CD8-positive, alpha-beta memory T cell (primary cell): Measurements from ENCODE around the gene RHEB. TPM values are rescaled to one million over a fixed set of nuclear protein-coding genes. Genes with fewer than 3 reads are reported as not detected.
A peak's percentile ranks its signal among the peaks of the same experiment; 100 is the strongest.

Experiments
- CTCF ChIA-PET: fragments of 350-600 bp; sonication (Branson Sonifier 250); formaldehyde crosslinking; loops from one replicate; lab custom pipeline; 2021; ENCODE audit warnings: antibody characterized with exemption; lab: Charles Lee
- POLR2A ChIA-PET: fragments of 350-600 bp; sonication (Branson Sonifier 250); formaldehyde crosslinking; loops from one replicate; lab custom pipeline; 2021; ENCODE audit warnings: antibody characterized with exemption; lab: Charles Lee
- DNase-seq, 5 donors: peaks; one replicate each; pipeline versions ENCODE4 v3.0.0 to v3.0.0-alpha.2; 2020 to 2022; ENCODE audit warnings: mixed read lengths in 1 of 5
- H3K27ac ChIP-seq: one replicate; pipeline ENCODE4 v1.7.0; 2013; ENCODE audit warnings: low read depth, mild to moderate bottlenecking, low read length, moderate library complexity
- H3K27me3 ChIP-seq: 2 replicates; pipeline ENCODE4 v1.7.0; 2013; ENCODE audit warnings: low read length, mild to moderate bottlenecking; ENCODE audit not compliant: insufficient read depth, poor library complexity, severe bottlenecking
- H3K36me3 ChIP-seq: 2 replicates; pipeline ENCODE4 v1.7.0; 2013; ENCODE audit warnings: mild to moderate bottlenecking, low read length, moderate library complexity; ENCODE audit not compliant: insufficient read depth
- H3K4me1 ChIP-seq: 2 replicates; pipeline ENCODE4 v1.7.0; 2013; ENCODE audit warnings: mild to moderate bottlenecking, low read length, moderate library complexity; ENCODE audit not compliant: insufficient read depth
- H3K4me3 ChIP-seq: 2 replicates; pipeline ENCODE4 v1.7.0; 2013; ENCODE audit warnings: mild to moderate bottlenecking, low read length
- H3K9me3 ChIP-seq: 2 replicates; pipeline ENCODE4 v1.7.0; 2013; ENCODE audit warnings: mild to moderate bottlenecking, low read length
- H3K27ac Mint-ChIP-seq, 8 donors: one replicate each; pipeline ENCODE4 v1.8.0; 2020 to 2021; ENCODE audit warnings: mixed read lengths in 8 of 8, mild to moderate bottlenecking in 6 of 8, inconsistent platforms in 3 of 8, moderate library complexity in 3 of 8
- H3K27me3 Mint-ChIP-seq, 2 donors: one replicate each; pipeline ENCODE4 v1.8.0; 2020 to 2021; ENCODE audit warnings: mixed read lengths in 2 of 2, mild to moderate bottlenecking in 1 of 2, moderate library complexity in 1 of 2
- H3K36me3 Mint-ChIP-seq, 3 donors: one replicate each; pipeline ENCODE4 v1.8.0; 2020 to 2021; ENCODE audit warnings: mixed read lengths in 3 of 3, inconsistent platforms in 1 of 3, mild to moderate bottlenecking in 1 of 3
- H3K4me1 Mint-ChIP-seq, 3 donors: one replicate each; pipeline ENCODE4 v1.8.0; 2020 to 2021; ENCODE audit warnings: mixed read lengths in 3 of 3, inconsistent platforms in 1 of 3, mild to moderate bottlenecking in 1 of 3
- H3K4me3 Mint-ChIP-seq, 7 donors: one replicate each; pipeline ENCODE4 v1.8.0; 2020 to 2021; ENCODE audit warnings: mixed read lengths in 7 of 7, mild to moderate bottlenecking in 6 of 7, moderate library complexity in 4 of 7, inconsistent platforms in 2 of 7
- H3K9me3 Mint-ChIP-seq, 5 donors: one replicate each; pipeline ENCODE4 v1.8.0; 2020 to 2022; ENCODE audit warnings: mixed read lengths in 5 of 5, mild to moderate bottlenecking in 3 of 5, moderate library complexity in 2 of 5, inconsistent platforms in 1 of 5
- polyA plus RNA-seq: library from polyadenylated mRNA; unstranded; fragments of 300-500 nt; fragmentation: Illumina TruSeq; gene quantifications from one replicate; pipeline ENCODE4 v1.2.3, GENCODE V29; 2021
- total RNA-seq, 2 experiments: library from RNA; stranded (reverse); gene quantifications; one replicate each; pipeline ENCODE4 v1.2.3, GENCODE V29; 2021

RHEB gene
- total and polyA plus RNA-seq, 3 experiments from 2014 or later = 53.6 to 72.2 (median 54.9) TPM

- CTCF ChIA-PET = interaction anchor here (2.3 kb wide), 1 partner anchor 14 kb away, joined by 12 read pairs; no protein-coding TSS in a partner anchor
- peaks cover 25 to 38% (median 37%) of the 10 kb centered on the region in 3 donors for H3K36me3 Mint-ChIP-seq
- H3K27me3 Mint-ChIP-seq = peaks cover 5 to 7% of the 10 kb centered on the region in 2 donors
- POLR2A ChIA-PET = no interaction called here
- peak overlapping the region in 1 of 8 donors; percentile 54 for H3K27ac Mint-ChIP-seq
- Histone ChIP-seq H3K27me3 (no peaks in the 10 kb centered on the region), H3K27ac (no peak overlapping the region), H3K4me1 (no peaks in the 10 kb centered on the region), H3K36me3 (peaks cover 11% of the 10 kb centered on the region), H3K4me3 (no peak overlapping the region), H3K9me3 (peaks cover 14% of the 10 kb centered on the region)
- no peak for DNase-seq
- no peak overlapping the region for H3K4me3 Mint-ChIP-seq
- peaks cover 19 to 23% (median 21%) of the 10 kb centered on the region in 5 donors for H3K9me3 Mint-ChIP-seq
- H3K4me1 Mint-ChIP-seq = peaks cover 0 to 3% (median 2%) of the 10 kb centered on the region in 3 donors
Observed at GRCh38 chr7:151462306-151462779, 57.4 kb downstream of the RHEB start.

GRCh38 chr7:151461942-151462230 is 57.8 kb downstream of the RHEB start:
- POLR2A ChIA-PET = no interaction called here
- H3K9me3 Mint-ChIP-seq = peaks cover 19 to 23% (median 21%) of the 10 kb centered on the region in 5 donors
- DNase-seq = no peak
- H3K4me1 Mint-ChIP-seq = peaks cover 0 to 7% (median 2%) of the 10 kb centered on the region in 3 donors
- no peak overlapping the region for H3K27ac ChIP-seq
- CTCF ChIA-PET = interaction anchor here (2.3 kb wide), 1 partner anchor 13 kb away, joined by 12 read pairs; no protein-coding TSS in a partner anchor
- H3K27ac Mint-ChIP-seq = peak overlapping the region in 1 of 8 donors; percentile 43
- no peaks in the 10 kb centered on the region for H3K27me3 ChIP-seq
- no peaks in the 10 kb centered on the region for H3K4me1 ChIP-seq
- H3K9me3 ChIP-seq = peaks cover 14% of the 10 kb centered on the region
- H3K4me3 Mint-ChIP-seq = no peak overlapping the region
- H3K4me3 ChIP-seq = no peak overlapping the region
- peaks cover 5 to 7% of the 10 kb centered on the region in 2 donors for H3K27me3 Mint-ChIP-seq
- peaks cover 11% of the 10 kb centered on the region for H3K36me3 ChIP-seq
- peaks cover 21 to 34% (median 33%) of the 10 kb centered on the region in 3 donors for H3K36me3 Mint-ChIP-seq

GRCh38 chr7:151461096-151461941 is 58.4 kb downstream of the RHEB start:
- Mint-ChIP-seq H3K4me1 (peaks cover 0 to 7% (median 2%) of the 10 kb centered on the region in 3 donors), H3K9me3 (peaks cover 19 to 23% (median 21%) of the 10 kb centered on the region in 5 donors), H3K4me3 (no peak overlapping the region), H3K27me3 (peaks cover 5 to 7% of the 10 kb centered on the region in 2 donors), H3K36me3 (peaks cover 21 to 34% (median 29%) of the 10 kb centered on the region in 3 donors), H3K27ac (peak overlapping the region in 1 of 8 donors; percentile 43)
- no peaks in the 10 kb centered on the region for H3K27me3 ChIP-seq
- peaks cover 14% of the 10 kb centered on the region for H3K9me3 ChIP-seq
- no peaks in the 10 kb centered on the region for H3K4me1 ChIP-seq
- POLR2A ChIA-PET = no interaction called here
- no peak overlapping the region for H3K4me3 ChIP-seq
- CTCF ChIA-PET = interaction anchor here (2.3 kb wide), 1 partner anchor 13 kb away, joined by 12 read pairs; no protein-coding TSS in a partner anchor
- no peak overlapping the region for H3K27ac ChIP-seq
- H3K36me3 ChIP-seq = peaks cover 10% of the 10 kb centered on the region
- DNase-seq = no peak

- H3K9me3 Mint-ChIP-seq = peaks cover 19 to 23% (median 21%) of the 10 kb centered on the region in 5 donors
- CTCF ChIA-PET = interaction anchor here (1.0 to 2.3 kb wide), 2 partner anchors 10 to 12 kb away, joined by 3 to 12 read pairs; no protein-coding TSS in a partner anchor
- POLR2A ChIA-PET = interaction anchor here (0.6 kb wide), 1 partner anchor 19 kb away, joined by 3 read pairs; no protein-coding TSS in a partner anchor
Observed at GRCh38 chr7:151460474-151460855, 59.2 kb downstream of the RHEB start.

GRCh38 chr7:151459726-151460473 is 59.8 kb downstream of the RHEB start:
- CTCF ChIA-PET = interaction anchor here (1.0 kb wide), 1 partner anchor 9 kb away, joined by 3 read pairs; no protein-coding TSS in a partner anchor
- no peaks in the 10 kb centered on the region for H3K27me3 ChIP-seq
- H3K36me3 Mint-ChIP-seq = peaks cover 10 to 20% (median 15%) of the 10 kb centered on the region in 3 donors
- no peak for DNase-seq
- no peaks in the 10 kb centered on the region for H3K36me3 ChIP-seq
- no peak overlapping the region for H3K4me3 ChIP-seq
- H3K9me3 ChIP-seq = peaks cover 14% of the 10 kb centered on the region
- H3K27ac ChIP-seq = no peak overlapping the region
- H3K4me3 Mint-ChIP-seq = no peak overlapping the region
- H3K4me1 ChIP-seq = no peaks in the 10 kb centered on the region
- peaks cover 5 to 7% of the 10 kb centered on the region in 2 donors for H3K27me3 Mint-ChIP-seq
- H3K9me3 Mint-ChIP-seq = peaks cover 17 to 23% (median 20%) of the 10 kb centered on the region in 5 donors
- no peak overlapping the region for H3K27ac Mint-ChIP-seq
- H3K4me1 Mint-ChIP-seq = peaks cover 0 to 7% (median 2%) of the 10 kb centered on the region in 3 donors
- POLR2A ChIA-PET = interaction anchor here (0.6 kb wide), 1 partner anchor 19 kb away, joined by 3 read pairs; no protein-coding TSS in a partner anchor

More at GRCh38 chr7:151460474-151460855, 59.2 kb downstream of the RHEB start:
- Mint-ChIP-seq H3K4me3 (no peak overlapping the region), H3K4me1 (peaks cover 0 to 7% (median 2%) of the 10 kb centered on the region in 3 donors), H3K36me3 (peaks cover 15 to 26% (median 21%) of the 10 kb centered on the region in 3 donors), H3K27me3 (peaks cover 5 to 7% of the 10 kb centered on the region in 2 donors), H3K27ac (no peak overlapping the region)
- Histone ChIP-seq H3K27me3 (no peaks in the 10 kb centered on the region), H3K9me3 (peaks cover 14% of the 10 kb centered on the region), H3K4me1 (no peaks in the 10 kb centered on the region), H3K36me3 (peaks cover 1% of the 10 kb centered on the region), H3K27ac (no peak overlapping the region), H3K4me3 (no peak overlapping the region)
- DNase-seq = no peak

- Histone ChIP-seq H3K9me3 (peaks cover 6% of the 10 kb centered on the region), H3K27me3 (no peaks in the 10 kb centered on the region), H3K4me1 (no peaks in the 10 kb centered on the region), H3K27ac (no peak overlapping the region), H3K4me3 (no peak overlapping the region), H3K36me3 (no peaks in the 10 kb centered on the region)
- CTCF ChIA-PET = no interaction called here
- peaks cover 4 to 11% (median 8%) of the 10 kb centered on the region in 5 donors for H3K9me3 Mint-ChIP-seq
- H3K4me1 Mint-ChIP-seq = peaks cover 3 to 12% (median 5%) of the 10 kb centered on the region in 3 donors
- peaks cover 0 to 4% (median 0%) of the 10 kb centered on the region in 3 donors for H3K36me3 Mint-ChIP-seq
- POLR2A ChIA-PET = no interaction called here
- DNase-seq = no peak
- H3K27me3 Mint-ChIP-seq = peaks cover 5 to 9% of the 10 kb centered on the region in 2 donors
- H3K4me3 Mint-ChIP-seq = no peak overlapping the region
- H3K27ac Mint-ChIP-seq = no peak overlapping the region
Observed at GRCh38 chr7:151457534-151457933, 62.2 kb downstream of the RHEB start.

- Histone ChIP-seq H3K27me3 (no peaks in the 10 kb centered on the region), H3K27ac (no peak overlapping the region), H3K4me1 (no peaks in the 10 kb centered on the region), H3K9me3 (no peaks in the 10 kb centered on the region), H3K4me3 (no peak overlapping the region), H3K36me3 (no peaks in the 10 kb centered on the region)
- ChIA-PET POLR2A (no interaction called here), CTCF (no interaction called here)
- DNase-seq = no peak
- H3K4me3 Mint-ChIP-seq = no peak overlapping the region
- H3K27ac Mint-ChIP-seq = peak overlapping the region in 1 of 8 donors; percentile 63
- H3K9me3 Mint-ChIP-seq = peaks cover 0 to 4% (median 2%) of the 10 kb centered on the region in 5 donors
- H3K4me1 Mint-ChIP-seq = peaks cover 3 to 12% (median 5%) of the 10 kb centered on the region in 3 donors
- H3K27me3 Mint-ChIP-seq = peaks cover 5 to 9% of the 10 kb centered on the region in 2 donors
- no peaks in the 10 kb centered on the region for H3K36me3 Mint-ChIP-seq
Observed at GRCh38 chr7:151456782-151457181, 62.9 kb downstream of the RHEB start.
